K562 (cell line): Measurements from ENCODE around the gene BAHD1. TPM values are rescaled to one million over a fixed set of nuclear protein-coding genes. Genes with fewer than 3 reads are reported as not detected.

ENCODE experiments used
- CHD4 ChIP-seq: fragments of 200-600 bp; sonication (generic); IDR thresholded peaks from 3 replicates; pipeline ENCODE4 v1.6.1; 2012; ENCODE audit warnings: low read depth, mild to moderate bottlenecking, mixed read lengths, low read length, inconsistent platforms; ENCODE audit not compliant: insufficient read depth, insufficient replicate concordance, poor library complexity, severe bottlenecking
- MGA ChIP-seq: fragments of 450-650 bp; IDR thresholded peaks from 2 replicates; pipeline ENCODE4 v1.6.1; 2016; ENCODE audit warnings: mild to moderate bottlenecking, moderate library complexity
- U2AF1 ChIP-seq: fragments of 200-400 bp; formaldehyde crosslinking; optimal IDR thresholded peaks from 2 replicates; pipeline ENCODE3; 2017; ENCODE audit warnings: mild to moderate bottlenecking, low read depth, low read length, moderate library complexity
- ZNF12 ChIP-seq: sonication (generic); formaldehyde crosslinking; IDR thresholded peaks from 2 replicates; pipeline ENCODE4 v1.4.0; 2020; ENCODE audit warnings: mild to moderate bottlenecking, missing genetic modification reagents
- ZNF384 ChIP-seq: IDR thresholded peaks from 2 replicates; pipeline ENCODE4 v1.6.1; 2012; ENCODE audit warnings: low read depth, low read length, improper control_type of control experiment
- polyA plus RNA-seq, 8 experiments: library from polyadenylated mRNA; depleted of rRNA in 4 of 8; stranded (reverse) in 5 of 8; unstranded in 3 of 8; fragments of >200 nt; fragmentation: Nextera tagmentation in 2 of 8; fragmentation: Illumina TruSeq in 1 of 8; extraction: Ambion mirVana in 2 of 8; extraction: Trizol in 1 of 8; gene quantifications; 2 replicates each; pipeline versions ENCODE4 v1.2.1 to v1.2.3, GENCODE V29; 2011 to 2014; ENCODE audit warnings: inconsistent platforms in 1 of 8, missing spikeins in 1 of 8
- total RNA-seq, 7 experiments: library from RNA; depleted of rRNA in 6 of 7; stranded (reverse); fragments of >200 nt in 6 of 7; fragmentation: Illumina TruSeq in 2 of 7; extraction: Trizol in 2 of 7; gene quantifications; 2 replicates each; pipeline versions ENCODE4 v1.2.1 to v1.2.3, GENCODE V29; 2011 to 2021; ENCODE audit warnings: low replicate concordance in 1 of 7

Gene BAHD1
- total and polyA plus RNA-seq, 9 of the 15 experiments (the other 6 are each of a cell fraction or from before 2014, with no cell fraction given) = 0.55 to 38.5 (median 11.5) TPM

- TF ChIP-seq MGA (no peak), ZNF12 (no peak), ZNF384 (no peak), U2AF1 (no peak), CHD4 (no peak)
These were observed 15.1 kb upstream of the BAHD1 start (continued) for GRCh38 chr15:40425681-40426080.
